ENCODE results near the gene ITGA11. TPM values are rescaled to one million over a fixed set of nuclear protein-coding genes. Genes with fewer than 3 reads are reported as not detected.
A peak's percentile ranks its signal among the peaks of the same experiment; 100 is the strongest.

ITGA11 gene
- total RNA-seq, 2 donors from 2014 or later = 0.99 to 1.0 TPM

DNA sequence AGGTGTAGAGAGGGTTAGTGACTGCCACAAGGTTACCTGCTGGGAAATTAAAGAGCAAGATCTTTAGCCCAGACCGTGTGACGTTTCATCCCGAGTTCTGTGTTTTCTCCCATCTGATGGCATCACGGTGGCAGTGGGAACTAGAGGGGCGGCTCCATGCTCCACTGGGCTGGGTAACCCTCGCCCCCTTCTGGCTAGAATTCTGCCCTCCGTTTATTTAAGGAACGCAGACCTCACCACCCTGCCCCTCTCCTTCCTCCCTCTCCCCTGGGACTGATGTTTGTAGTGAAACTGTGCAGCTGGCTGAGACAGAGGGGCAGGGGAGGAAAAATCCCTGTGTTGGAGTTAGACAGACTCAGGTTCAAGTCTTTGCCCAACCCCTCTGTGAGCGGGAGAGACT, 65.6 kb downstream of the ITGA11 start:
- intact Hi-C loops (cut with DNase I) = no loop called here
- no peak overlapping the region for H3K27ac ChIP-seq
- DNase-seq (no peak), ATAC-seq (no peak)
- H3K36me3 ChIP-seq (replicated peaks in 1 of 2; ENCODE audit: insufficient read depth in 1 of 2, low read depth in 2 of 2) = no peaks in the 10 kb centered on the region
- no peaks in the 10 kb centered on the region for H3K9me3 ChIP-seq
- no peaks in the 10 kb centered on the region for H3K27me3 ChIP-seq
- no peak for TF ChIP-seq POLR2A (IDR thresholded peaks at IDR 0.05)
- TF ChIP-seq, protein P1, sequence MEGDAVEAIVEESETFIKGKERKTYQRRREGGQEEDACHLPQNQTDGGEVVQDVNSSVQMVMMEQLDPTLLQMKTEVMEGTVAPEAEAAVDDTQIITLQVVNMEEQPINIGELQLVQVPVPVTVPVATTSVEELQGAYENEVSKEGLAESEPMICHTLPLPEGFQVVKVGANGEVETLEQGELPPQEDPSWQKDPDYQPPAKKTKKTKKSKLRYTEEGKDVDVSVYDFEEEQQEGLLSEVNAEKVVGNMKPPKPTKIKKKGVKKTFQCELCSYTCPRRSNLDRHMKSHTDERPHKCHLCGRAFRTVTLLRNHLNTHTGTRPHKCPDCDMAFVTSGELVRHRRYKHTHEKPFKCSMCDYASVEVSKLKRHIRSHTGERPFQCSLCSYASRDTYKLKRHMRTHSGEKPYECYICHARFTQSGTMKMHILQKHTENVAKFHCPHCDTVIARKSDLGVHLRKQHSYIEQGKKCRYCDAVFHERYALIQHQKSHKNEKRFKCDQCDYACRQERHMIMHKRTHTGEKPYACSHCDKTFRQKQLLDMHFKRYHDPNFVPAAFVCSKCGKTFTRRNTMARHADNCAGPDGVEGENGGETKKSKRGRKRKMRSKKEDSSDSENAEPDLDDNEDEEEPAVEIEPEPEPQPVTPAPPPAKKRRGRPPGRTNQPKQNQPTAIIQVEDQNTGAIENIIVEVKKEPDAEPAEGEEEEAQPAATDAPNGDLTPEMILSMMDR (IDR thresholded peaks at IDR 0.05) = no peak
- no peaks in the 10 kb centered on the region for H3K4me1 ChIP-seq
- WGBS, 2 donors = 37 to 45% methylated on average over 9 of the region's 9 CpGs
- no peak overlapping the region for H3K4me3 ChIP-seq

DNA sequence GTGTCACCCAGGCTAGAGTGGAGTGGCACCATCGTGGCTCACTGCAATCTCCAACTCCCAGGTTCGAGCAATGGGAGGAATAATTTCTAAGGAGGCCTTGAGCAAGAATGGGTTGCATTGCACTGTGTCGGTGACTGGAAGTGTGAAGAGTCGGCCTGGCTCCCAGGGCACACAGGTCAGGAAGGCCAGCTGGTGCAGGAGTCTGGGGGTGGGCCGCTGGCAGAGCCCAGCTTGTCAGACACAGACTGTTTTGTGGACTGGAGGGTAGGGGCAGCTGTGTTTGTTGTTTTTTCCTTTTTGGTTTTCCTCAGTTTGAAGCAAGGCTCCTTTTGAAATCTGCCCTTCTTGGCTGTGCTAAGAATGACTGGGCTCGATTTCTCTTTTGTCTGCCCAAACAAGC, 66.2 kb downstream of the ITGA11 start:
- Histone ChIP-seq H3K27me3 (no peaks in the 10 kb centered on the region), H3K36me3 (replicated peaks in 1 of 2; ENCODE audit: insufficient read depth in 1 of 2, low read depth in 2 of 2) (no peaks in the 10 kb centered on the region), H3K27ac (no peak overlapping the region), H3K4me1 (no peaks in the 10 kb centered on the region), H3K9me3 (no peaks in the 10 kb centered on the region), H3K4me3 (no peak overlapping the region)
- TF ChIP-seq POLR2A (IDR thresholded peaks at IDR 0.05) = no peak
- TF ChIP-seq, protein P1 (IDR thresholded peaks at IDR 0.05) = no peak
- DNase-seq (no peak), ATAC-seq (no peak)
- intact Hi-C loops (cut with DNase I) = no loop called here
- 63 to 64% methylated on average over 6 of the region's 6 CpGs for WGBS, 2 donors

DNA sequence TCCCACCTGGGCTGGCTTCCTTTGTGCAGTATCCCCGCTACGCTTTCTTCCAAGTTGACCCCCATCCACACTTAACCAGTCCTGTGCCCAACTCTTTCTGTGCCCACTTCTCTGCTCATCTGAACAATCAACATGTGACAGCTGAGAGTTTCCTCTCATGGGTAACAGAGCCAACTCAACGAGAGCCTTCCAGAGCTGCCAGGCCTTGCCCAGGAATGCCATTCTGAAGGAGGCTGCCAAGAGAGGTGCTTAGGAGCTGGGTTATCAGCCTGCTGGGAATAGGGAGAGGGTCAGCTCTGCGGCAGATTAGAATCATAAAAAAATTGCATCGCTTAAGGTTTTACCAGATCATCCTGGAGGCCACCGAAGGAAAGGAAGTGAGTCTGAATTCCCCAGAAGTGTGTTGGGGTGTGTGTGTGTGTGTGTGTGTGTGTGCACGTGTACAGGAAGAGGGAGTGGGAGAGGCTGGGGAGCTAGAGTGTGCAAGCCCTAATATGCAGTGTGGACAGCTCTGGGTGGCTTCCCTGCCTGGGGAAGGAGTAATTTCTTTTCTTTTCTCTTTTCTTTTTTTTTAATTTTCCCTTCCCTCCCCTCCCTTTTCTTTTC, 66.7 kb downstream of the ITGA11 start:
- TF ChIP-seq, protein P1 (IDR thresholded peaks at IDR 0.05) = no peak
- no peak for TF ChIP-seq POLR2A (IDR thresholded peaks at IDR 0.05)
- DNase-seq = no peak
- no peak for ATAC-seq

DNA sequence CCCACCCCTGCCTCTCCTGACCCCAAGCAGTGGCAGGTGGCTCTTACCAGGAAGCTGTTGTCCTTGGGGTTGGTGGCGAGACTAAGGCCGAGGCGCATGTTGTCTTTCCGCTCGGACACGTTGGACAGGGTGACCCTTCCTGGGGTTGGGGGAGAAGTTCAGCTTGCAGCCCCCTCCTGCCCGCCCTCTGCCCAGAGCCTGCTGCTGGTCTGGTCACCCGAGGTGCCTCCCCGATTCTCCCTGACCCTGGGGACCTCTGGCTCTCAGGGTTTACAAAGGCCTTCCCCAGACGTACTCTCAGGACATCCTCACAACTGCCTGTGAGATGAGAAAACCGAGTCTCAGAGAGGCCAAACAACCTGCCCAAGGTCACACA, 67.3 kb downstream of the ITGA11 start:
- ATAC-seq (no peak), DNase-seq (no peak)
- intact Hi-C loops (cut with DNase I) = no loop called here
- no peak overlapping the region for H3K4me3 ChIP-seq
- TF ChIP-seq, protein P1 (IDR thresholded peaks at IDR 0.05) = no peak
- TF ChIP-seq POLR2A (IDR thresholded peaks at IDR 0.05) = no peak
- WGBS, 2 donors = 70 to 73% methylated on average over 3 to 11 of the region's 11 CpGs
- no peaks in the 10 kb centered on the region for H3K9me3 ChIP-seq
- no peaks in the 10 kb centered on the region for H3K4me1 ChIP-seq
- no peak overlapping the region for H3K27ac ChIP-seq
- no peaks in the 10 kb centered on the region for H3K27me3 ChIP-seq
- H3K36me3 ChIP-seq (replicated peaks in 1 of 2; ENCODE audit: insufficient read depth in 1 of 2, low read depth in 2 of 2) = no peaks in the 10 kb centered on the region

More for the DNA sequence above, 66.7 kb downstream of the ITGA11 start:
- WGBS, 2 donors = 63 to 70% methylated on average over 7 of the region's 7 CpGs
- intact Hi-C loops (cut with DNase I) = no loop called here
- Histone ChIP-seq H3K27me3 (no peaks in the 10 kb centered on the region), H3K4me3 (no peak overlapping the region), H3K27ac (peak overlapping the region in 1 of 4 donors; percentile 5), H3K36me3 (replicated peaks in 1 of 2; ENCODE audit: insufficient read depth in 1 of 2, low read depth in 2 of 2) (no peaks in the 10 kb centered on the region), H3K4me1 (no peaks in the 10 kb centered on the region), H3K9me3 (no peaks in the 10 kb centered on the region)

DNA sequence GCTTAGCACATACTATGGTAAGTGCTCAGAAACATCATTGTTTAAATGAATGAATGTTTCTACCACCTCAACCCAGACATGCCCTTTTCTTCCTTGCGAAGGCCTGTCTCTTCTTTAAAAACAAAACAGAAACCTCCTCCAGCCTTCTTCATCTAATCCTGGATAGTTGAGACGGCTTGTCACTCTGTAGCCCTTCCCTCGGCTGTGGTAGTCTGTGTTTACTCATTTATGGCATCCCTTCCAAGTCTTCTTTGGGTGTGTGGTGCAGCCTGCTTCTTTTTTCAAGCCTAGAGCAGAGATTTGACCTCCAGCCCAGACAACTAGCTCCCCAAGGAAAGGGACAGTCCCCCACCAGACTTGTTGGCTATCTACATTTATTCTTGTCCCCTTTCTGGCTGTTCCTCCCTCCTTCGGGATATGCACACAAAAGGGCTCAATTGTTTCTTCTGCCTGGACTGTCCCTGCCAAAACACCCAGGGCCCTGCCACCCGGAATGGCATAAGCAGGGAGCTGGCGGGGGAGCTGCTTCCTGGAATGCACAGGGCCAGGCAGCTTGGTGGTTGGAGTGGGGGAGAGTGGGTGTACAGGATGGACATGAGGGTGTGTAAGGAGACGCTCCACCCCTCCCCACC, 67.8 kb downstream of the ITGA11 start:
- WGBS, 2 donors = 60 to 70% methylated on average over 5 to 7 of the region's 7 CpGs
- Histone ChIP-seq H3K27me3 (no peaks in the 10 kb centered on the region), H3K27ac (no peak overlapping the region), H3K36me3 (replicated peaks in 1 of 2; ENCODE audit: insufficient read depth in 1 of 2, low read depth in 2 of 2) (no peaks in the 10 kb centered on the region), H3K4me3 (no peak overlapping the region), H3K9me3 (no peaks in the 10 kb centered on the region), H3K4me1 (no peaks in the 10 kb centered on the region)
- no peak for TF ChIP-seq POLR2A (IDR thresholded peaks at IDR 0.05)
- TF ChIP-seq, protein P1 (IDR thresholded peaks at IDR 0.05) = no peak
- no peak for DNase-seq
- intact Hi-C loops (cut with DNase I) = no loop called here
- no peak for ATAC-seq
